H9 (cell line): ENCODE data around the gene MRPL9. TPM values are rescaled to one million over a fixed set of nuclear protein-coding genes. Genes with fewer than 3 reads are reported as not detected.

ENCODE experiments used
- DNase-seq: peaks from one replicate; pipeline ENCODE4 v3.0.0-alpha.2; 2017
- H2AFZ ChIP-seq: one replicate; pipeline ENCODE4 v1.6.1; 2013; ENCODE audit warnings: mild to moderate bottlenecking, low read length, control low read depth, moderate library complexity
- H2AK5ac ChIP-seq: 2 replicates; pipeline ENCODE4 v1.6.1; 2013; ENCODE audit warnings: low read length, control low read depth, mixed read lengths; ENCODE audit not compliant: insufficient read length
- H2BK120ac ChIP-seq: one replicate; pipeline ENCODE4 v1.6.1; 2013; ENCODE audit warnings: low read depth, mild to moderate bottlenecking, low read length, control low read depth, inconsistent platforms; ENCODE audit not compliant: poor library complexity, severe bottlenecking
- H2BK12ac ChIP-seq: 2 replicates; pipeline ENCODE4 v1.6.1; 2013; ENCODE audit warnings: low read length, control low read depth, mixed read lengths, low read depth; ENCODE audit not compliant: insufficient read length
- H2BK15ac ChIP-seq: 2 replicates; pipeline ENCODE4 v1.6.1; 2013; ENCODE audit warnings: low read depth, low read length, control low read depth
- H2BK20ac ChIP-seq: one replicate; pipeline ENCODE4 v1.6.1; 2013; ENCODE audit warnings: low read depth, mild to moderate bottlenecking, low read length, control low read depth, inconsistent platforms; ENCODE audit not compliant: poor library complexity, severe bottlenecking
- H2BK5ac ChIP-seq: 2 replicates; pipeline ENCODE4 v1.6.1; 2013; ENCODE audit warnings: low read length, control low read depth, mixed read lengths; ENCODE audit not compliant: insufficient read length
- H3K14ac ChIP-seq: 2 replicates; pipeline ENCODE4 v1.6.1; 2013; ENCODE audit warnings: low read length, control low read depth; ENCODE audit not compliant: insufficient read depth
- H3K18ac ChIP-seq: 2 replicates; pipeline ENCODE4 v1.6.1; 2013; ENCODE audit warnings: low read depth, mild to moderate bottlenecking, mixed read lengths, low read length, control low read depth; ENCODE audit not compliant: insufficient read length
- H3K23ac ChIP-seq: 2 replicates; pipeline ENCODE4 v1.6.1; 2013; ENCODE audit warnings: low read length, control low read depth, mixed read lengths, low read depth; ENCODE audit not compliant: insufficient read length
- H3K23me2 ChIP-seq: 2 replicates; pipeline ENCODE4 v1.6.1; 2013; ENCODE audit warnings: low read depth, mild to moderate bottlenecking, mixed read lengths, low read length, control low read depth; ENCODE audit not compliant: insufficient read length, poor library complexity, severe bottlenecking
- H3K27ac ChIP-seq: 2 replicates; pipeline ENCODE4 v1.5.1; 2013; ENCODE audit warnings: low read length, control low read depth, mixed read lengths, low read depth; ENCODE audit not compliant: insufficient read length
- H3K27me3 ChIP-seq: 2 replicates; pipeline ENCODE4 v1.6.1; 2013; ENCODE audit warnings: low read length, control low read depth, inconsistent platforms; ENCODE audit not compliant: insufficient read depth
- H3K4ac ChIP-seq: 2 replicates; pipeline ENCODE4 v1.6.1; 2013; ENCODE audit warnings: low read depth, mild to moderate bottlenecking, control low read depth, inconsistent platforms, low read length, moderate library complexity
- H3K4me1 ChIP-seq: 2 replicates; pipeline ENCODE4 v1.6.1; 2013; ENCODE audit warnings: low read length, control low read depth, inconsistent platforms; ENCODE audit not compliant: insufficient read depth
- H3K4me2 ChIP-seq: 2 replicates; pipeline ENCODE4 v1.6.1; 2013; ENCODE audit warnings: low read length, control low read depth, mixed read lengths; ENCODE audit not compliant: insufficient read length, insufficient read depth
- H3K56ac ChIP-seq: 2 replicates; pipeline ENCODE4 v1.6.1; 2013; ENCODE audit warnings: low read depth, mild to moderate bottlenecking, mixed read lengths, low read length, control low read depth; ENCODE audit not compliant: insufficient read length
- H3K79me1 ChIP-seq: 2 replicates; pipeline ENCODE4 v1.6.1; 2013; ENCODE audit warnings: low read depth, mild to moderate bottlenecking, moderate library complexity, low read length, control low read depth, inconsistent platforms; ENCODE audit not compliant: insufficient read depth, poor library complexity, severe bottlenecking
- H3K79me2 ChIP-seq: 2 replicates; pipeline ENCODE4 v1.6.1; 2013; ENCODE audit warnings: low read length, control low read depth, inconsistent platforms; ENCODE audit not compliant: insufficient read depth
- H3K9ac ChIP-seq: 2 replicates; pipeline ENCODE4 v1.6.1; 2013; ENCODE audit warnings: low read length, control low read depth, mixed read lengths; ENCODE audit not compliant: insufficient read length; ENCODE audit errors: extremely low read depth
- H3K9me3 ChIP-seq: one replicate; pipeline ENCODE4 v1.6.1; 2013; ENCODE audit warnings: low read depth, low read length, inconsistent platforms; ENCODE audit not compliant: control insufficient read depth
- H3T11ph ChIP-seq: one replicate; pipeline ENCODE4 v1.6.1; 2013; ENCODE audit warnings: mild to moderate bottlenecking, low read length, control low read depth, inconsistent platforms
- H4K20me1 ChIP-seq: one replicate; pipeline ENCODE4 v1.6.1; 2013; ENCODE audit not compliant: control insufficient read depth, insufficient read length, insufficient read depth
- H4K5ac ChIP-seq: 2 replicates; pipeline ENCODE4 v1.6.1; 2013; ENCODE audit warnings: low read depth, mild to moderate bottlenecking, mixed read lengths, low read length, control low read depth; ENCODE audit not compliant: insufficient read length
- H4K8ac ChIP-seq: replicated peaks from 2 replicates; pipeline ENCODE4 v1.6.1; 2013; ENCODE audit warnings: low read length, control low read depth, mixed read lengths, low read depth; ENCODE audit not compliant: insufficient read length
- H4K91ac ChIP-seq: 2 replicates; pipeline ENCODE4 v1.6.1; 2013; ENCODE audit warnings: low read depth, mild to moderate bottlenecking, moderate library complexity, mixed read lengths, low read length, control low read depth; ENCODE audit not compliant: insufficient read length
- H3K27ac Mint-ChIP-seq, 3 experiments: 2 replicates in 2 of 3; 3 replicates in 1 of 3; pipeline ENCODE4 v1.8.0; 2020 to 2021; ENCODE audit warnings: mixed read lengths in 3 of 3, mild to moderate bottlenecking in 1 of 3, moderate library complexity in 1 of 3
- H3K27me3 Mint-ChIP-seq: 2 replicates; pipeline ENCODE4 v1.8.0; 2021; ENCODE audit warnings: low read depth, mild to moderate bottlenecking, moderate library complexity, mixed read lengths
- H3K36me3 Mint-ChIP-seq, 3 experiments: 2 replicates in 2 of 3; 3 replicates in 1 of 3; pipeline ENCODE4 v1.8.0; 2020 to 2021; ENCODE audit warnings: low read depth in 3 of 3, mixed read lengths in 3 of 3; ENCODE audit not compliant: insufficient read depth in 1 of 3
- H3K4me1 Mint-ChIP-seq, 2 experiments: 2 replicates each; pipeline ENCODE4 v1.8.0; 2020; ENCODE audit warnings: mixed read lengths in 2 of 2
- H3K4me3 Mint-ChIP-seq, 2 experiments: 2 replicates in 1 of 2; 3 replicates in 1 of 2; pipeline ENCODE4 v1.8.0; 2020 to 2021; ENCODE audit warnings: mild to moderate bottlenecking in 2 of 2, mixed read lengths in 2 of 2, moderate library complexity in 1 of 2
- H3K9me3 Mint-ChIP-seq, 2 experiments: 2 replicates in 1 of 2; 3 replicates in 1 of 2; pipeline ENCODE4 v1.8.0; 2020; ENCODE audit warnings: mild to moderate bottlenecking in 2 of 2, mixed read lengths in 2 of 2, moderate library complexity in 1 of 2
- WGBS: extraction: QIAGEN DNeasy Blood & Tissue Kit; methylation state at CpG from one replicate; pipeline ENCODE4 v1.1.7; 2013; ENCODE audit warnings: missing lambda C conversion rate, low lambda C conversion rate, mixed read lengths; ENCODE audit not compliant: insufficient read length; ENCODE audit errors: extremely low coverage; 5-methylcytosine and 5-hydroxymethylcytosine counted together
- total RNA-seq: library from RNA; stranded (reverse); gene quantifications from 2 replicates; pipeline ENCODE4 v1.2.1, GENCODE V29; 2021
- TF ChIP-seq, protein P1 (sequence below): fragments of 200-600 bp; sonication (generic); conservative IDR thresholded peaks from 3 replicates; pipeline ENCODE4 v1.8.0; 2021; ENCODE audit warnings: antibody characterized with exemption, mild to moderate bottlenecking

MRPL9 gene
- total RNA-seq, 1 experiment from 2014 or later: 102 TPM

DNA sequence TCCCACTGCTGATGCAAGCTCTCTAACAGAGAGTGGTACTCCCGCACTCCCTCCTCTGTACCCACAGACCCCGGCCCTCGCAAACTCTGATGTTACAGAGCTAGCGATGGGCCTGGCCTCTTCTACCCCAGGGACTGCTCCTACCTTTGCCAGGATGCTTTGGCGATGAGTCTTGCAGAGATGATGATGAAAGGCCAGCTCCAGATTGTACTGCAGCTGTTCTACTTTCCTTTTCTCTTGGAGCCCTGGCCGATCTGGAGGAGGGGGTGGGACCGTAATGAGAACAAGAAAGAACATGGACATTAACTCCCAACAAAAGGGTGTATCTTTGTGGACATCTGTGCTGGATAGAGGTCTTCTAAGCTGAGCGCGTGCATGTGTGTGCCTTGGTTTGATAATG is 47.9 kb upstream of the MRPL9 start:
- H3K79me1 ChIP-seq: no peaks in the 10 kb centered on the region

More for the DNA sequence above, 47.9 kb upstream of the MRPL9 start:
- H3K4me2 ChIP-seq: no peak overlapping the region
- Mint-ChIP-seq H3K27me3 (peaks cover 1% of the 10 kb centered on the region; the same call in 1 of the 2 replicates), H3K9me3 (no peaks in the 10 kb centered on the region), H3K4me1 (peaks cover 22 to 24% of the 10 kb centered on the region in 2 experiments), H3K36me3 (no peaks in the 10 kb centered on the region), H3K27ac (0 out of 7 replicates have a peak overlapping the region, but pooled peaks of 1 of the 3 experiments have one; percentile 13), H3K4me3 (no peak overlapping the region)
- TF ChIP-seq, protein P1, sequence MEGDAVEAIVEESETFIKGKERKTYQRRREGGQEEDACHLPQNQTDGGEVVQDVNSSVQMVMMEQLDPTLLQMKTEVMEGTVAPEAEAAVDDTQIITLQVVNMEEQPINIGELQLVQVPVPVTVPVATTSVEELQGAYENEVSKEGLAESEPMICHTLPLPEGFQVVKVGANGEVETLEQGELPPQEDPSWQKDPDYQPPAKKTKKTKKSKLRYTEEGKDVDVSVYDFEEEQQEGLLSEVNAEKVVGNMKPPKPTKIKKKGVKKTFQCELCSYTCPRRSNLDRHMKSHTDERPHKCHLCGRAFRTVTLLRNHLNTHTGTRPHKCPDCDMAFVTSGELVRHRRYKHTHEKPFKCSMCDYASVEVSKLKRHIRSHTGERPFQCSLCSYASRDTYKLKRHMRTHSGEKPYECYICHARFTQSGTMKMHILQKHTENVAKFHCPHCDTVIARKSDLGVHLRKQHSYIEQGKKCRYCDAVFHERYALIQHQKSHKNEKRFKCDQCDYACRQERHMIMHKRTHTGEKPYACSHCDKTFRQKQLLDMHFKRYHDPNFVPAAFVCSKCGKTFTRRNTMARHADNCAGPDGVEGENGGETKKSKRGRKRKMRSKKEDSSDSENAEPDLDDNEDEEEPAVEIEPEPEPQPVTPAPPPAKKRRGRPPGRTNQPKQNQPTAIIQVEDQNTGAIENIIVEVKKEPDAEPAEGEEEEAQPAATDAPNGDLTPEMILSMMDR: no peak
- no peak overlapping the region for H2BK15ac ChIP-seq
- no peak overlapping the region for H3K4ac ChIP-seq
- no peak overlapping the region for H3K27ac ChIP-seq
- no peak overlapping the region for H3T11ph ChIP-seq
- no peak overlapping the region for H3K23ac ChIP-seq
- H2BK20ac ChIP-seq: no peak overlapping the region
- no peaks in the 10 kb centered on the region for H3K9me3 ChIP-seq
- H3K18ac ChIP-seq: no peak overlapping the region
- H4K91ac ChIP-seq: no peak overlapping the region
- no peaks in the 10 kb centered on the region for H3K79me2 ChIP-seq
- no peak overlapping the region for H2BK5ac ChIP-seq
- WGBS: no CpG with 5 or more reads among the region's 9 CpGs
- no peaks in the 10 kb centered on the region for H3K23me2 ChIP-seq
- H2AK5ac ChIP-seq: no peak overlapping the region
- no peak overlapping the region for H3K56ac ChIP-seq
- no peaks in the 10 kb centered on the region; the same call in 1 of the 2 replicates for H3K4me1 ChIP-seq
- no peak overlapping the region for H2BK12ac ChIP-seq
- H3K14ac ChIP-seq: no peak overlapping the region
- no peak overlapping the region for H2BK120ac ChIP-seq
- H4K20me1 ChIP-seq: no peaks in the 10 kb centered on the region
- 0 out of 2 replicates have a peak, but pooled peaks cover 2% of the 10 kb centered on the region for H3K27me3 ChIP-seq
- no peak overlapping the region for H2AFZ ChIP-seq
- H4K5ac ChIP-seq: no peak overlapping the region
- no peak overlapping the region for H3K9ac ChIP-seq
- DNase-seq: no peak
- H4K8ac ChIP-seq: no peak overlapping the region
